Neuronal stem cell (in vitro differentiated cells): ENCODE results near the gene PCGF1.

Source experiments
- DNase-seq: peaks from one replicate; pipeline ENCODE4 v3.0.0-alpha.2; 2013; ENCODE audit warnings: low spot score
- H2AFZ ChIP-seq: one replicate; pipeline ENCODE4 v1.6.1; 2013; ENCODE audit warnings: mild to moderate bottlenecking, low read length, inconsistent platforms
- H2AK5ac ChIP-seq: 2 replicates; pipeline ENCODE4 v1.6.1; 2013; ENCODE audit warnings: low read depth, mild to moderate bottlenecking, inconsistent platforms, low read length, moderate library complexity, mixed read lengths
- H2BK120ac ChIP-seq: 2 replicates; pipeline ENCODE4 v1.6.1; 2013; ENCODE audit warnings: low read depth, mild to moderate bottlenecking, inconsistent platforms, low read length, moderate library complexity, mixed read lengths
- H2BK12ac ChIP-seq: one replicate; pipeline ENCODE4 v1.6.1; 2013; ENCODE audit warnings: low read length, inconsistent platforms
- H2BK15ac ChIP-seq: 2 replicates; pipeline ENCODE4 v1.6.1; 2013; ENCODE audit warnings: mild to moderate bottlenecking, low read length, inconsistent platforms, mixed read lengths
- H2BK5ac ChIP-seq: one replicate; pipeline ENCODE4 v1.6.1; 2013; ENCODE audit warnings: inconsistent platforms, mild to moderate bottlenecking, low read length, moderate library complexity
- H3K14ac ChIP-seq: one replicate; pipeline ENCODE4 v1.6.1; 2013; ENCODE audit warnings: low read length, inconsistent platforms
- H3K18ac ChIP-seq: 2 replicates; pipeline ENCODE4 v1.6.1; 2013; ENCODE audit warnings: low read length, inconsistent platforms
- H3K23ac ChIP-seq: 2 replicates; pipeline ENCODE4 v1.6.1; 2013; ENCODE audit warnings: low read depth, mild to moderate bottlenecking, mixed read lengths, low read length, inconsistent platforms; ENCODE audit not compliant: poor library complexity
- H3K27ac ChIP-seq: replicated peaks from 3 replicates; pipeline ENCODE4 v1.5.1; 2013; ENCODE audit warnings: low read length, inconsistent platforms
- H3K27me3 ChIP-seq, 3 experiments: 2 replicates each; pipeline ENCODE4 v1.6.1; 2013; ENCODE audit warnings: low read length in 3 of 3, mild to moderate bottlenecking in 2 of 3, inconsistent platforms in 1 of 3, low read depth in 1 of 3, mixed read lengths in 1 of 3, moderate library complexity in 1 of 3; ENCODE audit not compliant: control insufficient read depth in 3 of 3, insufficient read depth in 3 of 3
- H3K36me3 ChIP-seq, 2 donors: replicated peaks in 1 of 2; 2 replicates each; pipeline ENCODE4 v1.6.1; 2013; ENCODE audit warnings: low read length in 2 of 2; ENCODE audit not compliant: control insufficient read depth in 2 of 2, insufficient read depth in 2 of 2
- H3K4ac ChIP-seq: 2 replicates; pipeline ENCODE4 v1.6.1; 2013; ENCODE audit warnings: inconsistent platforms, mild to moderate bottlenecking, low read length, moderate library complexity
- H3K4me1 ChIP-seq, 2 donors: 1 replicate in 1 of 2; 2 replicates in 1 of 2; pipeline ENCODE4 v1.6.1; 2013; ENCODE audit warnings: low read length in 2 of 2, low read depth in 1 of 2; ENCODE audit not compliant: control insufficient read depth in 2 of 2, insufficient read depth in 1 of 2
- H3K4me2 ChIP-seq: one replicate; pipeline ENCODE4 v1.6.1; 2013; ENCODE audit warnings: mild to moderate bottlenecking, low read length, inconsistent platforms; ENCODE audit not compliant: insufficient read depth, poor library complexity, severe bottlenecking
- H3K4me3 ChIP-seq, 2 donors: 2 replicates each; pipeline ENCODE4 v1.5.1; 2013; ENCODE audit warnings: low read length in 2 of 2, mild to moderate bottlenecking in 2 of 2, inconsistent platforms in 1 of 2, moderate library complexity in 1 of 2
- H3K79me1 ChIP-seq: one replicate; pipeline ENCODE4 v1.6.1; 2013; ENCODE audit warnings: low read depth, mild to moderate bottlenecking, inconsistent platforms, low read length, moderate library complexity
- H3K9ac ChIP-seq: one replicate; pipeline ENCODE4 v1.6.1; 2013; ENCODE audit warnings: mild to moderate bottlenecking, low read depth, low read length, inconsistent platforms; ENCODE audit not compliant: poor library complexity
- H3K9me3 ChIP-seq, 2 donors: replicated peaks in 1 of 2; 2 replicates each; pipeline versions ENCODE3 to v1.6.1; 2013; ENCODE audit warnings: low read length in 2 of 2, mild to moderate bottlenecking in 2 of 2, inconsistent platforms in 1 of 2, low read depth in 1 of 2, mixed read lengths in 1 of 2, moderate library complexity in 1 of 2; ENCODE audit not compliant: control insufficient read depth in 2 of 2, insufficient read depth in 1 of 2
- H4K8ac ChIP-seq: one replicate; pipeline ENCODE4 v1.6.1; 2013; ENCODE audit warnings: low read depth, mild to moderate bottlenecking, inconsistent platforms, low read length, moderate library complexity
- H4K91ac ChIP-seq: one replicate; pipeline ENCODE4 v1.6.1; 2013; ENCODE audit warnings: low read length, low read depth, mild to moderate bottlenecking, inconsistent platforms; ENCODE audit not compliant: poor library complexity
- WGBS, 2 donors: extraction: QIAGEN DNeasy Blood & Tissue Kit; methylation state at CpG; one replicate each; pipeline ENCODE4 v1.1.7; 2013; ENCODE audit warnings: missing lambda C conversion rate in 2 of 2, mixed read lengths in 1 of 2; ENCODE audit not compliant: insufficient read length in 2 of 2, insufficient replicate concordance in 1 of 2; ENCODE audit errors: extremely low coverage in 2 of 2; 5-methylcytosine and 5-hydroxymethylcytosine counted together

Gene PCGF1

DNA sequence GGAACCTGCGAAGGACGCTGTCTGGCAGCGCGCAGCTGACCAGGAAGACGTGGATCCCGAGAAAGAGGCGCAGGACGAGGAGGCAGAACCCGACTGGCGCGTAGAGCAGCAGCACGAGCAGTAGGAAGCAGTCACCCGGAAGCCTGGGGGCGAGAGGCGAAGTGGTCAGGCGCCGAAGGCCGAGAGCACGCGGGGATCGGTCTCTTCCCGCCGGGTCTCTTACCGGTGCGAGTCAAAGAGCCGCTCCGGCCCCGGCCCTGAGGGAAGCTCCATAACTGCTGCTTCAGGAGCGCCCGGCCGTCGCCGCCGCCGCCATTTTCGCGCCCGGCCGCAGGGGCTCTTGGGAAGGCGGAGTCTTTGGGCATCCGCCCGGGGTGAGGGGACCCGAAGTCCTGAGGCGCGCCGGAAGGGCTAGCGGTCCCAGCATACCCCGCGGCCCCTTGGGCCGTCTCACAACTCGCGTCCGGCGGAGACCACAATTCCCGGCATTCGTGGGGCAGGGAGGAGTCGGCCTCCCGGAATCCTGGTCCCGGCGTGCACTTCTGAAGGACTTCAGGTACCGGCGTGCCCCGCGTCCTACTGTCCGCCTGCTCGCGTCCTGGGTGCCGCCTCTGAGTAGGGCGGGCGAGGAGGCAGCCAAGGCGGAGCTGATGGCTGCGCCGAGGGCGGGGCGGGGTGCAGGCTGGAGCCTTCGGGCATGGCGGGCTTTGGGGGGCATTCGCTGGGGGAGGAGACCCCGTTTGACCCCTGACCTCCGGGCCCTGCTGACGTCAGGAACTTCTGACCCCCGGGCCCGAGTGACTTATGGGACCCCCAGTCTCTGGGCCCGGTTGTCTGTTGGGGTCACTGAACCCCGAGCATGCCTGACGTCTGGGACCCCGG lies 22.1 kb upstream of the PCGF1 start, which contains the start of the genes AUP1 and HTRA2:
Gene AUP1 (minus strand): TSS at position 350 of the 882 bp plus-strand sequence. CDS start 77 bp downstream, at position 273.
Gene HTRA2 (plus strand): TSS at position 577 of the 882 bp plus-strand sequence. CDS start 74 bp downstream, at position 651.
- Histone ChIP-seq H3K14ac (peak within 1 kb of the TSS; percentile 73), H3K4me3 (peak within 1 kb of the TSS; percentile 72 to 95), H3K27ac (no peak within 1 kb of the TSS), H3K9me3 (peaks cover 0 to 2% of the 10 kb centered on the region in 2 donors), H3K18ac (peak within 1 kb of the TSS; percentile 95), H4K8ac (no peak within 1 kb of the TSS), H3K4me1 (peaks cover 11 to 17% of the 10 kb centered on the region in 2 donors), H3K23ac (peak within 1 kb of the TSS; percentile 90), H2BK15ac (peak within 1 kb of the TSS; percentile 40), H3K27me3 (no peaks in the 10 kb centered on the region), H2BK120ac (no peak within 1 kb of the TSS), H2AFZ (peak within 1 kb of the TSS; percentile 97), H4K91ac (no peak within 1 kb of the TSS), H3K9ac (peak within 1 kb of the TSS; percentile 95), H2BK12ac (peak within 1 kb of the TSS; percentile 11), H3K4me2 (peak within 1 kb of the TSS; percentile 81), H3K79me1 (peaks cover 5% of the 10 kb centered on the region), H2AK5ac (peak within 1 kb of the TSS; percentile 59), H3K4ac (no peak within 1 kb of the TSS), H2BK5ac (peak within 1 kb of the TSS; percentile 89), H3K36me3 (peaks cover 40 to 69% of the 10 kb centered on the region in 2 donors)
- no CpG with 5 or more reads among the region's 87 CpGs for WGBS, 2 donors
- peak; percentile 97 for DNase-seq

DNA sequence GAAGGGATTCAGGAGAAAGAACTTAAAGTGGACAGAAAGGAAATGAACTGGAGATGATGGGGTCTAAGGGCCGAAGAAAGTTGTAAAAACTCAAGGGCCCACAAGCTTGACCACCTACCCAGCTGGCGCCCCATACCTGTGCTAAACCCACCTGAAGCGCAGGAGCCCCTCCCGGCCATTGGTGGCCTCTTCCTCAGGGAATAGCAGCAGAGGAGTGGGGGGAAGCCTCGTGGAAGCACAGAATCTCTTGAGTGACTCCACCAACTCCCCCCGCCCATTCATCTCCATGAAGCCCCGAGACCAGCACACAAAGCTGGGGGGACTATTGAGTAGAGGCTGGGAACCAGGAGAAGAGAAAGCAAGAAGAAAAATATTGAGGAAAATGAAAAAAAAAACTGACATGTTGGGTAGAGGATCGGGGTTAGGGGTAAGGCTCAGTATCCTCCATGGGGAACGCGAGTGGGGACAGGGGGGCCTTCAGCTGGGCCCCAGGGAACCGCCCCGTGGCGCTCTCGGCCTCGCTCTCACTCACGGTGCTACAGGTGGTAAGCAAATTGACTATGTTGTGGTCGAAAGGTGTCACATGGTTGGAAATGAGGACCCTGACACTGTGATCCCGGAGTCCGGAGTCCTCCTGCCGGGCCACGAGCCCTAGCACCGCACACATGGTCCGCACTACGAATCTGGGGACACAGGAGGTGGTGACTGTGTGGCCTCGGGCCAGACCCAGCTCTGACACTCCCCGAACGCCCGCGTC lies 21.3 kb upstream of the PCGF1 start:
- Histone ChIP-seq H3K27ac (no peak overlapping the region), H3K4ac (no peak overlapping the region), H4K91ac (no peak overlapping the region), H2AFZ (peak overlapping the region; percentile 97), H3K18ac (peak overlapping the region; percentile 94), H2BK120ac (no peak overlapping the region), H3K9ac (peak overlapping the region; percentile 95), H3K4me2 (peak overlapping the region; percentile 66), H2BK15ac (peak overlapping the region; percentile 40), H3K9me3 (peaks cover 0 to 2% of the 10 kb centered on the region in 2 donors), H2AK5ac (peak overlapping the region; percentile 59), H3K27me3 (no peaks in the 10 kb centered on the region), H3K23ac (no peak overlapping the region), H3K4me1 (peaks cover 11 to 17% of the 10 kb centered on the region in 2 donors), H3K14ac (no peak overlapping the region), H3K4me3 (peak overlapping the region; percentile 72 to 95), H2BK12ac (peak overlapping the region; percentile 11), H4K8ac (no peak overlapping the region), H3K36me3 (peaks cover 37 to 61% of the 10 kb centered on the region in 2 donors), H2BK5ac (peak overlapping the region; percentile 70), H3K79me1 (peaks cover 5% of the 10 kb centered on the region)
- DNase-seq, result no peak
- WGBS, 2 donors, result no CpG with 5 or more reads among the region's 29 CpGs

DNA sequence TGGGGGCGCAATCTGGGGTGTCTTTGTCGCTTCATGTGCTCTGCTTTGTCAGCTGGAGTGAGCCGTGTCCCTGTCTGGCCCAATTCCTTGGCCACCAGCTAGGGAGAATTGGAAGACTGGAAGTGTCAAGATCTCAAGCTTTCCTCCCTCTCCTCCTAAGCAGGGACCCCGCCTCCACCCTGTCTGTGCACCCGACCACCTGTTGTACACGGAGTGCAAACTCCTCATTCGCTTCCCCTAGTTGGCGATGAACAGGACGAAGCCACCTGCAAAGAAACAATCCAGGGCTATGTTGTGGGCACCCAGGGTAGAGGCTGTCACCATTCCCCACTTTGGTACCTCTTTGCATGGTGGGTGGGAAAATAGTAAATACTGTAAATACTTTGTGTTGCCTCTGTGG lies 20.2 kb upstream of the PCGF1 start:
- Histone ChIP-seq H3K4me3 (peak overlapping the region in 1 of 2 donors; percentile 72), H3K23ac (no peak overlapping the region), H3K27ac (no peak overlapping the region), H4K91ac (no peak overlapping the region), H2BK15ac (no peak overlapping the region), H3K9me3 (peaks cover 0 to 2% of the 10 kb centered on the region in 2 donors), H3K27me3 (peaks cover 0 to 6% (median 0%) of the 10 kb centered on the region in 3 experiments), H2AFZ (no peak overlapping the region), H3K9ac (no peak overlapping the region), H4K8ac (no peak overlapping the region), H3K18ac (no peak overlapping the region), H3K4ac (no peak overlapping the region), H3K4me2 (no peak overlapping the region), H3K14ac (no peak overlapping the region), H3K79me1 (peaks cover 5% of the 10 kb centered on the region), H2AK5ac (no peak overlapping the region), H2BK120ac (no peak overlapping the region), H3K36me3 (peaks cover 33 to 51% of the 10 kb centered on the region in 2 donors), H2BK12ac (no peak overlapping the region), H2BK5ac (no peak overlapping the region), H3K4me1 (peaks cover 11 to 17% of the 10 kb centered on the region in 2 donors)
- no peak for DNase-seq
- WGBS, 2 donors, result no CpG with 5 or more reads among the region's 9 CpGs
